SU-DHL-6 (cell line): ENCODE results near the gene POLR2E.

ENCODE experiments used
- H2AFZ ChIP-seq: fragments of 200-600 bp; sonication (generic); 2 replicates; pipeline ENCODE4 v1.6.1; 2014; ENCODE audit warnings: low read depth, mild to moderate bottlenecking, moderate library complexity, mixed read lengths, antibody characterized with exemption, low read length; ENCODE audit not compliant: severe bottlenecking
- H3F3A ChIP-seq: fragments of 200-600 bp; shearing (Covaris generic); 2 replicates; pipeline ENCODE4 v1.6.0; 2016; ENCODE audit warnings: antibody characterized with exemption, mild to moderate bottlenecking; ENCODE audit not compliant: insufficient read depth
- H3K27ac ChIP-seq: fragments of 200-600 bp; sonication (generic); 2 replicates; pipeline ENCODE4 v1.5.1; 2016; ENCODE audit warnings: low read depth, mild to moderate bottlenecking, low read length, moderate library complexity, mixed read lengths
- H3K27me3 ChIP-seq: fragments of 200-600 bp; sonication (generic), shearing (Covaris generic); 2 replicates; pipeline ENCODE4 v1.6.0; 2014; ENCODE audit warnings: mild to moderate bottlenecking, low read length
- H3K36me3 ChIP-seq: fragments of 200-600 bp; sonication (generic); 2 replicates; pipeline ENCODE4 v1.6.1; 2014; ENCODE audit warnings: mild to moderate bottlenecking, low read length, mixed read lengths
- H3K4me2 ChIP-seq: fragments of 300-600, 200-600 bp; shearing (Covaris generic), sonication (generic); 2 replicates; pipeline ENCODE4 v1.6.0; 2014; ENCODE audit warnings: low read length, low read depth, mild to moderate bottlenecking; ENCODE audit not compliant: poor library complexity, severe bottlenecking
- H3K4me3 ChIP-seq: fragments of 200-600 bp; sonication (generic); 2 replicates; pipeline ENCODE4 v1.5.1; 2014; ENCODE audit warnings: antibody characterized with exemption, low read length, mild to moderate bottlenecking, mixed read lengths; ENCODE audit not compliant: insufficient read depth, poor library complexity, severe bottlenecking
- H3K79me2 ChIP-seq: fragments of 200-600 bp; sonication (generic); 2 replicates; pipeline ENCODE4 v1.6.1; 2014; ENCODE audit warnings: mild to moderate bottlenecking, low read length, moderate library complexity; ENCODE audit not compliant: insufficient read depth
- H3K9ac ChIP-seq: fragments of 200-600 bp; sonication (generic); 2 replicates; pipeline ENCODE4 v1.7.0; 2014; ENCODE audit warnings: mild to moderate bottlenecking, low read length
- H3K9me2 ChIP-seq: fragments of 200-600 bp; sonication (generic); replicated peaks from 2 replicates; pipeline ENCODE4 v1.6.1; 2014; ENCODE audit warnings: low read length; ENCODE audit not compliant: insufficient read depth
- H3K9me3 ChIP-seq: fragments of 200-600 bp; sonication (generic); 2 replicates; pipeline ENCODE4 v1.6.1; 2014; ENCODE audit warnings: low read length, mixed read lengths; ENCODE audit not compliant: insufficient read depth
- H4K20me1 ChIP-seq: fragments of 200-600 bp; sonication (generic); 2 replicates; pipeline ENCODE4 v1.6.1; 2014; ENCODE audit warnings: low read depth, mild to moderate bottlenecking, antibody characterized with exemption, low read length, moderate library complexity, mixed read lengths
- EZH2phosphoT487 ChIP-seq: fragments of 200-600 bp; sonication (generic), shearing (Covaris generic); conservative IDR thresholded peaks from 2 replicates; pipeline ENCODE4 v1.6.1; 2018; ENCODE audit warnings: mild to moderate bottlenecking, antibody characterized with exemption, low read length, moderate library complexity, mixed read lengths
- TF ChIP-seq, protein P1 (sequence below): fragments of 200-600 bp; sonication (generic); IDR thresholded peaks from one replicate; pipeline ENCODE4 v1.5.1; 2017; ENCODE audit warnings: antibody characterized with exemption, mild to moderate bottlenecking, low read length, moderate library complexity; ENCODE audit not compliant: insufficient read depth, poor library complexity, severe bottlenecking

The POLR2E gene

DNA sequence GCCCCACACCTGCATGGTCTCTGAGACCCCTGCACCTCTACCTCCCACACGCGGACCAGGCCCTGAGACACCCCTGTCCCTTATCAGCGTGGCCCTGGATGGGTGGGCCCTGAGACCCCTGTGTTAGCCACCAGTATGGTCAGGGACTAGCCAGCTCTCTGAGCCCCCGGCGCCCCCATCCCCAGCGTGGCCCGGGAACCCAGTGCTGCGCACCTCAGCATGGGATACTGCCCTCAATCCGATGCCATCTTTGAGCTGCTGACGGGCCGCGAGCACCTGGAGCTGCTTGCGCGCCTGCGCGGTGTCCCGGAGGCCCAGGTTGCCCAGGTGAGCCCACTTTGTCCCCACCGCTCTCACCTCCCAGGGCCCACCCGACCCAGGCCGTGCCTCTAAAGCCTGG lies 33.2 kb downstream of the POLR2E start:
- Histone ChIP-seq H4K20me1 (no peaks in the 10 kb centered on the region), H3K9ac (no peak overlapping the region), H3K36me3 (no peaks in the 10 kb centered on the region), H3K4me2 (no peak overlapping the region), H3K4me3 (no peak overlapping the region), H3K79me2 (no peaks in the 10 kb centered on the region), H3K27me3 (no peaks in the 10 kb centered on the region), H3K9me3 (no peaks in the 10 kb centered on the region), H3F3A (peaks cover 12% of the 10 kb centered on the region; the same call in 1 of the 2 replicates), H2AFZ (no peak overlapping the region), H3K9me2 (no peaks in the 10 kb centered on the region), H3K27ac (no peak overlapping the region)
- TF ChIP-seq EZH2phosphoT487: no peak
- TF ChIP-seq, protein P1, sequence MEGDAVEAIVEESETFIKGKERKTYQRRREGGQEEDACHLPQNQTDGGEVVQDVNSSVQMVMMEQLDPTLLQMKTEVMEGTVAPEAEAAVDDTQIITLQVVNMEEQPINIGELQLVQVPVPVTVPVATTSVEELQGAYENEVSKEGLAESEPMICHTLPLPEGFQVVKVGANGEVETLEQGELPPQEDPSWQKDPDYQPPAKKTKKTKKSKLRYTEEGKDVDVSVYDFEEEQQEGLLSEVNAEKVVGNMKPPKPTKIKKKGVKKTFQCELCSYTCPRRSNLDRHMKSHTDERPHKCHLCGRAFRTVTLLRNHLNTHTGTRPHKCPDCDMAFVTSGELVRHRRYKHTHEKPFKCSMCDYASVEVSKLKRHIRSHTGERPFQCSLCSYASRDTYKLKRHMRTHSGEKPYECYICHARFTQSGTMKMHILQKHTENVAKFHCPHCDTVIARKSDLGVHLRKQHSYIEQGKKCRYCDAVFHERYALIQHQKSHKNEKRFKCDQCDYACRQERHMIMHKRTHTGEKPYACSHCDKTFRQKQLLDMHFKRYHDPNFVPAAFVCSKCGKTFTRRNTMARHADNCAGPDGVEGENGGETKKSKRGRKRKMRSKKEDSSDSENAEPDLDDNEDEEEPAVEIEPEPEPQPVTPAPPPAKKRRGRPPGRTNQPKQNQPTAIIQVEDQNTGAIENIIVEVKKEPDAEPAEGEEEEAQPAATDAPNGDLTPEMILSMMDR: no peak

DNA sequence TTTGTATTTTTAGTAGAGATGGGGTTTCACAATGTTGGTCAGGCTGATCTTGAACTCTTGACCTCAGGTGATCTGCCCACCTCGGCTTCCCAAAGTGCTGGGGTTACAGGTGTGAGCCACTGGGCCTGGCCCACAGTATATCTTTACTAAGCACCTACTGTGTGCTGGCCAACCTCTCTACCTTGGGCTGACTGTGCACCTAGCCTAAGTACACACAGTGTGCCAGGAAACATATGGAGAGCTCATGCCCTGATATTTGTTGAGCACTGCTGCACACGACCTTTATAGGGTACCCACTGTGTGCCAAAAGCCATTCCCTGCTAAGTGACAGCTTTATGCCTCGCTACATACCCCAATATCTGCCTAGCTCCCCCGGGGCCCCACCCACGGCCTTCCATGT lies 34.5 kb downstream of the POLR2E start:
- Histone ChIP-seq H3F3A (peaks cover 12% of the 10 kb centered on the region; the same call in 1 of the 2 replicates), H3K36me3 (no peaks in the 10 kb centered on the region), H3K4me2 (no peak overlapping the region), H3K9ac (no peak overlapping the region), H3K4me3 (no peak overlapping the region), H3K9me2 (no peaks in the 10 kb centered on the region), H2AFZ (no peak overlapping the region), H3K27me3 (no peaks in the 10 kb centered on the region), H4K20me1 (no peaks in the 10 kb centered on the region), H3K79me2 (no peaks in the 10 kb centered on the region), H3K27ac (no peak overlapping the region), H3K9me3 (no peaks in the 10 kb centered on the region)
- TF ChIP-seq, protein P1: no peak
- TF ChIP-seq EZH2phosphoT487: no peak

DNA sequence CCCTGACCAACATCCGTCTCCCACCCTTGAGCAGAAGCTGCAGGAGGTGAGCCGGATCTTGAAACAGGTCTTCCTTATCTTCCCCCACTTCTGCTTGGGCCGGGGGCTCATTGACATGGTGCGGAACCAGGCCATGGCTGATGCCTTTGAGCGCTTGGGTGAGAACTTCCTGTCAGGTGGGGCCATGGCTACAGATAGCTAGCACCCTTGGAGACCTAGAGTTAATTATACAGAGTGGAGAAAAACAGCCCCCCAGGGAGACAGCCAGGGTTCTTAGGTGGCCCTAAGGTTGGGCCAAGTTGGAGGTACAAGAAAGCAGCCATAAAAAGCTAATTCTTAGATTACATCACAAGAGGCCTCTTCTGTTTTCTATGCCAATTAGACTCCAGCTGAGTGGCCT lies 37.1 kb downstream of the POLR2E start:
- TF ChIP-seq, protein P1: no peak
- TF ChIP-seq EZH2phosphoT487: no peak
- Histone ChIP-seq H3F3A (0 out of 2 replicates have a peak, but pooled peaks cover 7% of the 10 kb centered on the region), H3K9me2 (no peaks in the 10 kb centered on the region), H4K20me1 (no peaks in the 10 kb centered on the region), H3K36me3 (no peaks in the 10 kb centered on the region), H3K27ac (no peak overlapping the region), H3K4me3 (no peak overlapping the region), H3K79me2 (no peaks in the 10 kb centered on the region), H3K9ac (no peak overlapping the region), H3K9me3 (no peaks in the 10 kb centered on the region), H3K27me3 (no peaks in the 10 kb centered on the region), H3K4me2 (no peak overlapping the region), H2AFZ (no peak overlapping the region)
